ENCODE results near the gene RRP1B.
A peak's percentile ranks its signal among the peaks of the same experiment; 100 is the strongest.

RRP1B gene

GRCh38 chr21:43720539-43721166 is 61.3 kb downstream of the RRP1B start:
- DNase-seq (ENCODE audit: low read depth in 1 of 2, low spot score in 1 of 2), result no peak

GRCh38 chr21:43721206-43721605 is 61.8 kb downstream of the RRP1B start:
- DNase-seq (ENCODE audit: low read depth in 1 of 2, low spot score in 1 of 2), result no peak

GRCh38 chr21:43721939-43722338 is 62.6 kb downstream of the RRP1B start:
- DNase-seq (ENCODE audit: low read depth in 1 of 2, low spot score in 1 of 2), result no peak

DNA sequence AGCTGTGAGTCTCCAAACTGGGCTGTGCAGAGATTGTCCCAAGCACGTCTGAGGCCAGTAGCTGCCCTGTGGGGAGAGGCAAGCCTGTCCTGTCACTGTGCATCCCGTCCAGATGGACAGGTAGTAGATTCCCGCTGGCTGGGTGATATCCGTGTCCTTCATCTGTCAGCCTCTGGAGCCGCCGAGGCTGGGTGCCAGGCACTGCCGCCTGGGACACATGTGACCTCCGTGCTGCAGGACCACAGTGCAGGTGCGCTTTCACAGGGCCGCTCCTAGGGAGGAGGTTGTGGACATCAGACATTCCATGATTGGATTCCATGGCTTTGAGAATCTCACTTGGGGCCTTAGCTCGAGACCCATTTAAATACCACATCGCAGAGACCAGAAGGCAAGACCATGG is 64.3 kb downstream of the RRP1B start:
- DNase-seq (ENCODE audit: low read depth in 1 of 2, low spot score in 1 of 2), result no peak

DNA sequence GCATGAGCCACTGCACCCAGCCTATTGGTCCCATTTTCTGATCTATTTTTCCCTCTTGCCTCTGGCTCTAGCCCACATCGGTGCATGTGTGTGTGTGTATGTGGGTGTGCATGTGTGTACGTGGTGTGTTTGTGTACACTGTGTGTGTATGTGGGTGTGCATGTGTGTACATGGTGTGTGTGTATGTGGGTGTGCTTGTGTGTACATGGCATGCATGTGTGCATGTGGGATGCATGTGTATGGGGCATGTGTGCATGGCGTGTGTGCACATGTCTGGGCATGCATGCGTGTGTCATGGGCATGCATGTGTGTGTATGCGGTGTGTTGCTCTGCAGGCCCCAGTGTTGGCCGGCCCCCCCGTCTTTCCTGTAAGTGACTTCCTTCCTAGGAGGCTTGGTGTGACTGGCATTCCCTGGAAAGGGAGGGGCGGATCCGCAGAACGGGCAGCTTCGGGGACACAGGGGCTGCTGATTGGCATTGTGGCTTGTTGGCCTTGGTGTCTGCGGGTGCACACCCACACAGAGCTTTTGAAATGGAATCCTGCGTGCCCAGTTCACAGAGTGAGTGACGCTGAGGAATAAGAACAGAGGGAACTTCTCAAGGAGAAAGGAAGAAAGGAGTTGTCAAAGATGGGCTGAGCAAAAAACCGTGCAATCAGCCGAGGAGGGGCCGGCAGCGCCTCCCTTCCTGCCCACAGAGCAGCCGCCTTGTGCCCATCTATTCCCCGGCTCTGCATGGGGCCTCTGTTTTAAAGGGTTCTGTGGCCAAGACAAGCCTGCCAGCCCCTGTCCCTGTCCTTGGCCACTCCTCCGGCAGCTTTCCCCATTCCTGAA is 67.5 kb downstream of the RRP1B start:
- DNase-seq (ENCODE audit: low read depth in 1 of 2, low spot score in 1 of 2), result no peak

- no peak for DNase-seq (ENCODE audit: low read depth in 1 of 2, low spot score in 1 of 2)
Observed at GRCh38 chr21:43727519-43728153, 68.3 kb downstream of the RRP1B start.

DNA sequence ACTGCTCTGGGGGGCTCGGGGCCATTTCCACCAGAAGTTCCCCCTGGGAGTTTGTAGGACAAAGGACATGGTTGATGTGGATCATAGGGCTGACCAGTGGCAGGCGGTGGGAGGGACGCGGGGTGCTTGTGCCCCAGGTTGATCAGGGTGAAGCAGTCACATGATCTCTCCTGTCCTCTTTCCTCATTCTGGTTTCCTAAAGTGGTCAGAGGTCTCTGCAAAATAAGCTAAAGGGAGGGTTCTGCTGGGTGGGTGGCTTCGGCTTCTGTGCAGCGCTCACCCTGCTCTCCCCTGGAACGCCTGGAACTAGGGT is 68.8 kb downstream of the RRP1B start:
- no peak for DNase-seq (ENCODE audit: low read depth in 1 of 2, low spot score in 1 of 2)

GRCh38 chr21:43728467-43729390 is 69.4 kb downstream of the RRP1B start:
- DNase-seq (ENCODE audit: low read depth in 1 of 2, low spot score in 1 of 2), result peak; percentile 53 to 73

GRCh38 chr21:43731476-43731875 is 72.1 kb downstream of the RRP1B start:
- DNase-seq (ENCODE audit: low read depth in 1 of 2, low spot score in 1 of 2), result no peak

DNA sequence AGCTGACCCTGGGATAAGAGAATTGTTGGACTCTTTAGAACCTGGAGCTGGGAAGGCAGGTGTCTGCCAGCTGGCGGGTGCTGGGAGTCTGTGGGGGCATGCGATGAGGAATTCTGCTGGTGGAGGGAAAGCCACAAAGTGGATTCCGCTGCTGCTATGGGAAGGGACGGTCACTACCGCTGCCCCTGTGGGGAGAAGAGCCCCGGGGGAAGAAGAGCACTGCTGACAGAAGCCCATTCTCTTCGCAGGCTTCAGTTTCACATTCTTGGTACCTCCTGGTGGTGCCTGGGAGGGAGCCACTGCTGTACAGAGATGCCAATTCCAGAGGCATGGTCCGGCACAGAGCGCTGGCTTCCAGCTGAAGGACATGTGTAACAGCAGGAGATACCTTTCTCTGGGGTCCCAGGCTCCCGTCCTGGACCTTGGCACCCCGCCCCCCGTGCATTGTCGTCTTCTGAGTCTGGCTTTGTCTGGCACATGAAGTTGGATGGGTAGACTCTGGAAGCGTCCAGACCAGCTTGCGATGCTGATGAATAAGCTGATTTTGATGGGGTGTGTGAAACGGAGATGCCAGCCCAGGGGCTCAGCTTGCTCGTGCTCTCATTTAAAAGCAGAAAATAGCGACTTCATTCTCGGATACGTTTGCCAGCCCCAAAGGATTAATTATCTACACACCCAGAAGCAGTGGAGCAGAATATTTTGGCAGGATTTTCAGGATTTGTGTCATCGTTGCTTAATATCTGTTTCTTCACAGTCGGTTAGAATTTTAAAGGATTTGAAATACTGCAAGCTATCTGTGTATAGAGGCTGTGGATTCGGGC is 72.7 kb downstream of the RRP1B start:
- no peak for DNase-seq (ENCODE audit: low read depth in 1 of 2, low spot score in 1 of 2)

GRCh38 chr21:43733060-43733459 is 73.7 kb downstream of the RRP1B start:
- no peak for DNase-seq (ENCODE audit: low read depth in 1 of 2, low spot score in 1 of 2)

- DNase-seq (ENCODE audit: low read depth in 1 of 2, low spot score in 1 of 2), result no peak
Observed at GRCh38 chr21:43733529-43734071, 74.2 kb downstream of the RRP1B start.

- DNase-seq (ENCODE audit: low read depth in 1 of 2, low spot score in 1 of 2), result no peak
Observed at GRCh38 chr21:43734131-43734927, 75.0 kb downstream of the RRP1B start.

GRCh38 chr21:43734928-43735229 is 75.5 kb downstream of the RRP1B start:
- no peak for DNase-seq (ENCODE audit: low read depth in 1 of 2, low spot score in 1 of 2)

GRCh38 chr21:43735236-43736091 is 76.1 kb downstream of the RRP1B start:
- no peak for DNase-seq (ENCODE audit: low read depth in 1 of 2, low spot score in 1 of 2)

DNA sequence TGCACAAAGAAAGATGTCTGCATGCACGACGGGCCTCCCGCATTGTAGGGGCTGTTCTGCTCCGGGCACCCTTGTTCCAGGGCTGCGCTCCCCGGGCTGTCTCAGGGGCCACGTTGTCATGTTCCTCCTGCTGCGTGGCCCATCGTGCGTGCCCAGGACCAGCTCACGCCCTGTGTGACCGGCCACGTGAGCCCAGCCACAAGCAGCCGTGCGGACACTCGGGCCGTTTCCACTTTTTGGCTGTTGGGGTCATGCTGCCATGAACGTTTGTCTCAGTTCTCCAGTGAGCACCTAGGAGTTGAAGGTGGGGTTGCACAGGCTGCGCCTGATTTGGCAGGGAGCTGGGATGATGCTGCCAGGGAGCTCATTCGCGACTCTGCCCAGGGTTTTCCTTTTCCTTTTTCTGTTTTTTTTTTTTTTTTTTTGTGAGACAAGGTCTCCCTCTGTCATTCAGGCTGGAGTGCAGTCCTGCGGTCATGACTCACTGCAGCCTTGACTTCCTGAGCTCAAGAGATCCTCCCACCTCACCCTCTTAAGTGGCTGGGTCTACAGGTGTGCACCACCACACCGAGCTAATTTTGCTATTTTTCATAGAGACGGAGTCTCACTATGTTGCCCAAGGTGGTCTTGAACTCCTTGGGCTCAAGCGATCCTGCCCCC is 77.0 kb downstream of the RRP1B start:
- no peak for DNase-seq (ENCODE audit: low read depth in 1 of 2, low spot score in 1 of 2)

DNA sequence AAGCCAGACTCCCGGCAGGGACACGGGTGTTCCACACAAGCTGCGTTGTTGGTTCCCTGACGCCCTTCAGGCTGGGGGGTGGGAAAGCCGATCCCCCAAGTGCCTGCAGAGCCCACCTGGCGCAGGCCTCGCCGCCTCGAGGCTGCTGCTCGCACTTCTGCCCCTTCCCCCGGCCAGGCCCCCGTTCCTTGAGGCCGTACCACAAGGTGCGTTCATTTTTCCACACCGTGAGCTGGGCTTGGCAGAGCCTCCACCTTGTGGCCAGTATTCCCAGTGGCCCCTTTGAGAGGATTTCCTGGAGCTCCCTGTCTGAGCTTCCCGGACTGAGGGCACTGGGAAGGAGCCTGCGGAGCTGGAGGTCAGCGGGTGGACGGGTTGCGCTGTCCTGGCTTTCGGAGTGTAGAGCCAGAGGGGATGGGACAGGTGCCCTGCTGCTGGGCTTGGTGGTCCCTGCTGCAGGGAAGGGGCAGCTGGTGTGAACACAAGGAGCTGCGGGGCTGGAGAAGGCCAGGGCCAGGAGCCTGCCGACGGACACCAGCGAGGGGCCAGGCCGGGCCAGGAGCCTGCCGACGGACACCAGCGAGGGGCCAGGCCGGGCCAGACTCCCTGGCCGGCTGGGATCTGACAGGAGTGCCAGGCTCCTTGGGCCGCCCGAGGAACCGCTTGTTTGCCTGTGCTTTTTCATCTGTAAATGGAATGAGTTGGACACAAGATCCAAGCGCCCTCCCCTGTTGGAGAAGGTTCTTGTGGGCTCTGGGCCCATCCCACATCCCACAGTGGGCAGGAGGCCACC is 78.0 kb downstream of the RRP1B start:
- DNase-seq (ENCODE audit: low read depth in 1 of 2, low spot score in 1 of 2), result no peak
